Measurements from ENCODE around the gene CCSER1. TPM values are rescaled to one million over a fixed set of nuclear protein-coding genes. Genes with fewer than 3 reads are reported as not detected.
"Not testable (repeated sequence)": the region's sequence is repeated elsewhere in the genome, so short reads cannot be mapped to it uniquely, and the experiment has no call there.

Gene CCSER1
- total RNA-seq, 1 experiment from 2014 or later, result 23.1 TPM

- in situ Hi-C loops (cut with HindIII; ENCODE audit: low pct_unique_long_range_greater_than_20kb, low sequenced_read_pairs), result no loop called here
- no peak for DNase-seq (ENCODE audit: low read depth, low spot score)
Measured at GRCh38 chr4:90769251-90769650, 642.1 kb downstream of the CCSER1 start.

- DNase-seq (ENCODE audit: low read depth, low spot score), result no peak
- in situ Hi-C loops (cut with HindIII; ENCODE audit: low pct_unique_long_range_greater_than_20kb, low sequenced_read_pairs), result no loop called here
Measured at GRCh38 chr4:90780193-90780592, 653.0 kb downstream of the CCSER1 start.

- in situ Hi-C loops (cut with HindIII; ENCODE audit: low pct_unique_long_range_greater_than_20kb, low sequenced_read_pairs), result no loop called here
- DNase-seq (ENCODE audit: low read depth, low spot score), result no peak
Measured at GRCh38 chr4:90786602-90787001, 659.4 kb downstream of the CCSER1 start.

- DNase-seq (ENCODE audit: low read depth, low spot score), result no peak
- in situ Hi-C loops (cut with HindIII; ENCODE audit: low pct_unique_long_range_greater_than_20kb, low sequenced_read_pairs), result no loop called here
Measured at GRCh38 chr4:90792696-90793095, 665.5 kb downstream of the CCSER1 start.

- DNase-seq (ENCODE audit: low read depth, low spot score), result no peak
- in situ Hi-C loops (cut with HindIII; ENCODE audit: low pct_unique_long_range_greater_than_20kb, low sequenced_read_pairs), result no loop called here
Measured at GRCh38 chr4:90798948-90799347, 671.8 kb downstream of the CCSER1 start.

GRCh38 chr4:90799895-90800294 lies 672.7 kb downstream of the CCSER1 start:
- peak; percentile 23 for DNase-seq (ENCODE audit: low read depth, low spot score)
- in situ Hi-C loops (cut with HindIII; ENCODE audit: low pct_unique_long_range_greater_than_20kb, low sequenced_read_pairs), result no loop called here

- in situ Hi-C loops (cut with HindIII; ENCODE audit: low pct_unique_long_range_greater_than_20kb, low sequenced_read_pairs), result no loop called here
- no peak for DNase-seq (ENCODE audit: low read depth, low spot score)
Measured at GRCh38 chr4:90815569-90815968, 688.4 kb downstream of the CCSER1 start.

- no peak for DNase-seq (ENCODE audit: low read depth, low spot score)
- in situ Hi-C loops (cut with HindIII; ENCODE audit: low pct_unique_long_range_greater_than_20kb, low sequenced_read_pairs), result no loop called here
Measured at GRCh38 chr4:90816754-90817153, 689.6 kb downstream of the CCSER1 start.

GRCh38 chr4:90824266-90825150 lies 697.3 kb downstream of the CCSER1 start:
- no peak for DNase-seq (ENCODE audit: low read depth, low spot score)
- in situ Hi-C loops (cut with HindIII; ENCODE audit: low pct_unique_long_range_greater_than_20kb, low sequenced_read_pairs), result no loop called here

GRCh38 chr4:90825849-90826248 lies 698.7 kb downstream of the CCSER1 start:
- DNase-seq (ENCODE audit: low read depth, low spot score), result no peak
- in situ Hi-C loops (cut with HindIII; ENCODE audit: low pct_unique_long_range_greater_than_20kb, low sequenced_read_pairs), result no loop called here

- DNase-seq (ENCODE audit: low read depth, low spot score), result no peak
- in situ Hi-C loops (cut with HindIII; ENCODE audit: low pct_unique_long_range_greater_than_20kb, low sequenced_read_pairs), result no loop called here
Measured at GRCh38 chr4:90833706-90834105, 706.5 kb downstream of the CCSER1 start.

GRCh38 chr4:90837241-90837640 lies 710.0 kb downstream of the CCSER1 start:
- in situ Hi-C loops (cut with HindIII; ENCODE audit: low pct_unique_long_range_greater_than_20kb, low sequenced_read_pairs), result no loop called here
- DNase-seq (ENCODE audit: low read depth, low spot score), result no peak

- in situ Hi-C loops (cut with HindIII; ENCODE audit: low pct_unique_long_range_greater_than_20kb, low sequenced_read_pairs); DNase-seq (ENCODE audit: low read depth, low spot score): not testable (repeated sequence)
Measured at GRCh38 chr4:90838859-90839258, 711.7 kb downstream of the CCSER1 start.

GRCh38 chr4:90840291-90840690 lies 713.1 kb downstream of the CCSER1 start:
- no peak for DNase-seq (ENCODE audit: low read depth, low spot score)
- in situ Hi-C loops (cut with HindIII; ENCODE audit: low pct_unique_long_range_greater_than_20kb, low sequenced_read_pairs), result no loop called here

GRCh38 chr4:90840828-90841227 lies 713.6 kb downstream of the CCSER1 start:
- no peak for DNase-seq (ENCODE audit: low read depth, low spot score)
- in situ Hi-C loops (cut with HindIII; ENCODE audit: low pct_unique_long_range_greater_than_20kb, low sequenced_read_pairs), result no loop called here

- in situ Hi-C loops (cut with HindIII; ENCODE audit: low pct_unique_long_range_greater_than_20kb, low sequenced_read_pairs), result no loop called here
- DNase-seq (ENCODE audit: low read depth, low spot score), result no peak
Measured at GRCh38 chr4:90841676-90842075, 714.5 kb downstream of the CCSER1 start.

- no peak for DNase-seq (ENCODE audit: low read depth, low spot score)
Measured at GRCh38 chr4:90842960-90843359, 715.8 kb downstream of the CCSER1 start.

GRCh38 chr4:90844241-90844640 lies 717.0 kb downstream of the CCSER1 start:
- in situ Hi-C loops (cut with HindIII; ENCODE audit: low pct_unique_long_range_greater_than_20kb, low sequenced_read_pairs), result no loop called here
- DNase-seq (ENCODE audit: low read depth, low spot score), result no peak

More at GRCh38 chr4:90842960-90843359, 715.8 kb downstream of the CCSER1 start:
- in situ Hi-C loops (cut with HindIII; ENCODE audit: low pct_unique_long_range_greater_than_20kb, low sequenced_read_pairs), result no loop called here

- DNase-seq (ENCODE audit: low read depth, low spot score), result no peak
- in situ Hi-C loops (cut with HindIII; ENCODE audit: low pct_unique_long_range_greater_than_20kb, low sequenced_read_pairs), result no loop called here
Measured at GRCh38 chr4:90845777-90846176, 718.6 kb downstream of the CCSER1 start.

Measured in SK-MEL-5 (cell line).